Kidney capillary endothelial cell (primary cell): Measurements from ENCODE around the gene NOP53.
A peak's percentile ranks its signal among the peaks of the same experiment; 100 is the strongest.
"Not testable (repeated sequence)": the region's sequence is repeated elsewhere in the genome, so short reads cannot be mapped to it uniquely, and the experiment has no call there.

Experiments used
- DNase-seq: peaks from one replicate; pipeline ENCODE4 v3.0.0-alpha.2; 2018; ENCODE audit warnings: low spot score

NOP53 gene

GRCh38 chr19:47718415-47719046 is 26.8 kb upstream of the NOP53 start:
- not testable (repeated sequence) for DNase-seq

- peak; percentile 79 for DNase-seq
These were observed 26.1 kb upstream of the NOP53 start for GRCh38 chr19:47719047-47719859.

- no peak for DNase-seq
These were observed 24.5 kb upstream of the NOP53 start for GRCh38 chr19:47720669-47721422.

GRCh38 chr19:47723581-47723940 is 21.8 kb upstream of the NOP53 start:
- no peak for DNase-seq

- no peak for DNase-seq
These were observed 19.5 kb upstream of the NOP53 start for GRCh38 chr19:47725759-47726401.

- no peak for DNase-seq
These were observed 18.9 kb upstream of the NOP53 start for GRCh38 chr19:47726467-47726866.

- DNase-seq, result not testable (repeated sequence)
These were observed 17.1 kb upstream of the NOP53 start for GRCh38 chr19:47728295-47728694.

- peak; percentile 52 for DNase-seq
These were observed 15.9 kb upstream of the NOP53 start for GRCh38 chr19:47729468-47729798.

- DNase-seq, result peak; percentile 61
These were observed 15.4 kb upstream of the NOP53 start for GRCh38 chr19:47729799-47730520.

GRCh38 chr19:47730521-47730889 is 14.8 kb upstream of the NOP53 start:
- DNase-seq, result no peak

- DNase-seq, result no peak
These were observed 14.4 kb upstream of the NOP53 start for GRCh38 chr19:47730910-47731309.

GRCh38 chr19:47735131-47735530 is 10.2 kb upstream of the NOP53 start:
- DNase-seq, result no peak

GRCh38 chr19:47740866-47741519 is 4.4 kb upstream of the NOP53 start:
- DNase-seq, result no peak

GRCh38 chr19:47741544-47742140 is 3.7 kb upstream of the NOP53 start:
- DNase-seq, result no peak

GRCh38 chr19:47742634-47743033 is 2.7 kb upstream of the NOP53 start:
- no peak for DNase-seq

- not testable (repeated sequence) for DNase-seq
These were observed 783 bp downstream of the NOP53 start for GRCh38 chr19:47746129-47746528.

- no peak for DNase-seq
These were observed 4.0 kb downstream of the NOP53 start for GRCh38 chr19:47749326-47749725.

GRCh38 chr19:47750752-47751151 is 5.4 kb downstream of the NOP53 start:
- no peak for DNase-seq

- DNase-seq, result no peak
These were observed 7.3 kb downstream of the NOP53 start for GRCh38 chr19:47752440-47753211.
